ENCODE measurements around the gene SEC63.
"Not testable (repeated sequence)": the region's sequence is repeated elsewhere in the genome, so short reads cannot be mapped to it uniquely, and the experiment has no call there.

The SEC63 gene

DNA sequence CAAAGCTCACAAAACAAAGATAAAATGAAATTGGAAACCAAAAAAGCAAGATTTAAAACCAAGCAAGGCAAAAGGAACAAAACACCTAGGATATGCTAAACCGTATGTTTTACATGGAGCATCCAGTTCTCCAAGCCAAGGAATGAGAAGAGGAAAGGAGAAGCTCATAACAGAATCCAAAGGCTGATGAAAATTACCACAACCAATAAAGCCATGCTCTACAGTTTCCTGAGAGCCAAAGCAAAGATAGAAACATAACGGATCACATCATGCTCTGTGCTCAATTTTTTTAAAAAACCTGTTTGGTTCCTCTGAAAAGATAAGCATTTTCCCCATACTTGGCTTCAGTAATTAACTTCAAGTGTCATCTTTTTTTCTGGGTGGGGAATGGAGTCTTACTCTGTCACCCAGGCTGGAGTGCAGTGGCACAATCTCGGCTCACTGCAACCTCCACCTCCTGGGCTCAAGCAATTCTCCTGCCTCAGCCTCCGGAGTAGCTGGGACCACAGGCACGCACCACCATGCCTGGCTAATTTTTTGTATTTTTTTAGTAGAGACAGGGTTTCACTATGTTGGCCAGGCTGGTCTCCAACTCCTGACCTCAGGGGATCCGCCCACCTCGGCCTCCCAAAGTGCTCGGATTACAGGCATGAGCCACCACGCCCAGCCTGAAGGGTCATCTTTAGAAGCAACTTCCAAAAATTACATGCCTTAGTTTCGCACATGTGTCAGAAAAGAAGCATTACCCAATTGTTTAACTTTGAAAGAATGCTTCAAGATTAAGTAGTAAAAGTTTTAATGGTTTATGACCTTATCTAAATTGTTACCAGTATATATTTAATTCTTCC is 31.1 kb downstream of the SEC63 start:
- DNase-seq = not testable (repeated sequence)

DNA sequence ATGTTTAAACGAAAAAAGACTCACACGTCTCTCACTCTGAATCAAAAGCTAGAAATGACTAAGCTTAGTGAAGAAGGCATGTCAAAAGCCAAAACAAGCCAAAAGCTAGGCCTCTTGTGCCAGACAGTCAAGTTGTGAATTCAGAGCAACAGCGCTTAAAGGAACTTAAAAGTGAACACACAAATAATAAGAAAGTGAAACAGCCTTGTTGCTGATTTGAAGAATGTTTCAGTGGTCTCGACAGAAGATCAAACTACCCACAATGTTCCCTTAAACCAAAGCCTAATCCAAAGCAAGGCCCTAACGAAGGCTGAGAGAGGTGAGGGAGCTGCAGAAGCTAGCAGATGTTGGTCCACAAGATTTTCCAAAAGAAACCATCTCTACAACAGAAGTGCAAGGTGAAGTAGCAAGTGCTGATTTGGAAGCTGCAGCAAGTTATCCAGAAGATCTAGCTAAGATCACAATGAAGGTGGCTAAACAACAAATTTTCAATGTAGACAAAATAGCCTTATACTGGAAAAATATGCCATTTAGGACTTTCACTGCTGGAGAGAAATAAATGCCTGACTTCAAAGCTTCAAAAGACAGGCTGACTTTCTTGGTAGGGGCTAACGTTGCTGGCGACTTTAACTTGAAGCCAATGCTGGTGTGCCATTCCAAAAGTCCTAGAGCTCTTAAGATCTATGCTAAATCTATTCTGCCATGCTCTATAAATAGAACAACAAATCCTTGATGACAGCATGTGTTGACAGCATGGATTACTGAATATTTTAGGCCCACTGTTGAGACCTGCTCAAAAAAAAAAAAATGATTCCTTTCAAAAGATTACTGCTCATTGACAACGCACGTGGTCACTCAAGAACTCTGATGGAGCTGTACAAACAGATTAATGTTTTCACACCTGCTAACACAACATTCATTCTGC is 40.3 kb downstream of the SEC63 start:
- no peak for DNase-seq

GRCh38 chr6:107916961-107917360 is 41.0 kb downstream of the SEC63 start:
- not testable (repeated sequence) for DNase-seq

DNA sequence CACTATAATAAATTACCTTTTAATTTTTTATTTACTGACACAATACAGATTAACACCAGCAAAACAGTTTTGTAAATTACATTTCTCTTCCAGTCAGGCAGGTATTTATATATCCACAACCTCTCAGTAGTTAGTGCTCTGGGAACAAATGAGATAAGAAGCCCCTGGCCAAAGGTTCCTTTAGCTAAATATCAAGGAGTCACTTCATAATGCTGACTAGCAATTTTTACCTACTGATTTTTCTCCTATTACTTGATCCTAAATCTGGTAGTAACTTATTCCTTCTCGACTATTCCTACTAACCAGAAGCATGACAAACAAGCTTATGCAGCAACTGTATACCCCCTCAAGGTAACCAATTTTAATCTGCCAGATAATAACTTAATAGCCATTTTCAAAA is 46.3 kb downstream of the SEC63 start:
- no peak for DNase-seq

- DNase-seq = peak in 1 of 2 donors; percentile 64
These were observed 63.1 kb downstream of the SEC63 start for GRCh38 chr6:107894809-107895396.

- not testable (repeated sequence) for DNase-seq
These were observed 67.6 kb downstream of the SEC63 start for GRCh38 chr6:107890431-107890830.

DNA sequence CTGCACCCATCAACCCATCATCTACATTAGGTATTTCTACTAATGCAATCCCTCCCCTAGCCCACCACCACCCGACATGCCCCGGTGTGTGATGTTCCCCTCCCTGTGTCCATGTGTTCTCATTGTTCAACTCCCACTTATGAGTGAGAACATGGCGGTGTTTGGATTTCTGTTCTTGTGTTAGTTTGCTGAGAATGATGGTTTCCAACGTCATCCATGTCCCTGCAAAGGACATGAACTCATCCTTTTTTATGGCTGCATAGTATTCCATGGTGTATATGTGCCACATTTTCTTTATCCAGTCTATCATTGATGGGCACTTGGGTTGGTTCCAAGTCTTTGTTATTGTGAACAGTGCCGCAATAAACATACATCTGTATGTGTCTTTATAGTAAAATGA is 72.1 kb downstream of the SEC63 start:
- not testable (repeated sequence) for DNase-seq

GRCh38 chr6:107879941-107880340 is 78.1 kb downstream of the SEC63 start:
- no peak for DNase-seq

DNA sequence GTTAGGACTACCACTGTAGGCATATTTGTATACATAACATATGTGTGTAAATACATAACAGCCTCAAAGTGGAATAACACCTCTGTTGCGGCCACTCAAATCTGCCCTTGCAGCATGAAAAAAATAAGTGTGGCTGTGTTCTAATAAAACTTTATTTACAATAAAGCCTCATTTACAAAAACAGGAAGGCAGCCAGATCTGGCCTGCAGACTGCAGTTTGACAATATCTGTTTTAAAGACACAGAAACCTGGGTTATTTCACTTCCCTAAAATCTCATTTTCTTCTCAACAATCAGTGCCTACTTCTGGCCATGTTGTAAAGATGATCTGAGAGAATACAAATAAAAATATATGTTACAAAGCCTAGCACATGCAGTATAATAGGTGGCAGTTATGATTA is 80.0 kb downstream of the SEC63 start:
- DNase-seq = no peak

- no peak for DNase-seq
These were observed 86.0 kb downstream of the SEC63 start for GRCh38 chr6:107871976-107872375.

GRCh38 chr6:107871512-107871911 is 86.5 kb downstream of the SEC63 start:
- not testable (repeated sequence) for DNase-seq

- no peak for DNase-seq
These were observed 87.0 kb downstream of the SEC63 start for GRCh38 chr6:107871016-107871415.

DNA sequence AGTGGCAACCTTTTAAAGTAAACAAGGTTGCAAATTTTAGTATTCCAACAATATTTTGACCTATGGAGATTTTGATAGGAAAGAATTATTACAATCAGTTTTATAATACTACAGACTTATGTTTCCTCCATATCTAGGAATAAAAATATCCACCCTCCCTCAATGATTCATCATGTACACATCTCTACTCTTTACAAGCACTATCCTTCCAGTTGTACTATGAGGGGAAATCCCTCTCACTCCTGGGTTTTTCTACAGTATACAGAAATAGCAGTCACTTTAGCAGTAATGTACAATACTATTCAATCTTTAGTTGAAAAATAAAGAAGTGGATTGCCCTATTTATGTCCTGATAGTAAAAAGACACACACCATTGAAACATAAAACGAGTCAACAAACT is 87.6 kb downstream of the SEC63 start:
- DNase-seq = no peak

- no peak for DNase-seq
These were observed 88.1 kb downstream of the SEC63 start for GRCh38 chr6:107869871-107870270.

DNA sequence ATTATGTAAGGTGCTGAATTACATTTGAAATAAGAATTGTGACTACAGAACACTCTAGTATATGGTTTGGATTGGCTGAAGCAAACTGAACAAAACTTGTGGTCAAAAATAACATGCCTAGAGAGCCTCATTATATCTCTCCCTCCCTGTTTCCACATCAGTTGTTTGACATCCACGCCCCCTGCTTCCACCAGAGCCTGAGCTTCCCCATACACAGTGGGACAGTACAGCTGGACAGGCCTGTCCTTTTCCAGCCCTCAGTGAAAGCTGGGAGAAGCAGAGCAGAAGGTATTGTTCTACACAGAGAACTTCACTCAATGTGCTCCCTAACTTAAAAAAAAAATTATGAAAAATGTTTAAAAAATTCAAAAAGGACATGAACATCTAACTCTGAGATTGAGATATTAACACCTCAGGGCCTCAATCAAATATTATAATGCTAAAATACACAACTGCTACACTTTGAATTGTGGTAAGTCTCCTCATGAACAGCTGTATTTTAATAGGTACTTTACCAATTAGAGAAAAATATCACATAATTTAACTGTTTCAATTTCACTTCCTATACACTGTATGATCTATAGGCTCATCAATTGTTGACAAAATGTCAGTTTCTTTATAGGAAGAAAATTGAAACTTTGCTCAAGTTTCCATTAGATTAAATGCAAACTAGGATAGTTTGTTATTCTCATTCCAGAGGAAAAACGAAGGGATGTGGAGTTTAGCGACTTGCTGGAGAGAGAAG is 89.0 kb downstream of the SEC63 start:
- no peak for DNase-seq

- DNase-seq = no peak
These were observed 90.7 kb downstream of the SEC63 start for GRCh38 chr6:107867302-107867615.

DNA sequence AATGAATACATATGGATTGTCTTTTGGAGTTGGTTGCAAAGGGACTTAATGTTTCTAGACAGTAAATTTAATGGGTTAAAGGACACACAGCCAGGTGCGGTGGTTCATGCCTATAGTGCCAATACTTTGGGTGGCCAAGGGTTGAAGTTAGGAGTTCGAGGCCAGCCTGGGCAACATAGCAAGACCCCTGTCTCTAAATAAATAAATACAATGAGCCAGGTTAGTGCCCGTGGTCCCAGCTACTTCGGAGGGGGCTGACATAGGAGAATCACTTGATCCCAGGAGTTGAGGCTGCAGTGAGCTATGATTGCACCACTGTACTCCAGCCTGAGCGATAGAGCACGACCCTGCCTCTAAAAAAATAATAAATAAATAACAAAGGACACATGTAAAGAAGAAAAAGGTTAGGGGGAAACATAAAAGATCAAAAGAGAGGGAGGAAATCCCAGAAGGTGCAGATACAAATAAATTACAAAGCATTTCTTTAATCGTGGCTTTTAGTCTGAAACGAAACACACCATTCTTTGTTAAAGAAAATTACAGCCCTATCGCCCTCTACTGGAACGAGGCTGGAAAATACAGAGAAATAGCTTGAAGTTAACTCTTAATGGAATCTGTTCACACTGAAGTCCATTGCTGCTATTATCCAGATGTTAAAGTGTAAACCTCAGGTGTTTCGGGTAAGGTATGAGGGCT is 91.3 kb downstream of the SEC63 start:
- peak in 1 of 2 donors; percentile 64 for DNase-seq

DNA sequence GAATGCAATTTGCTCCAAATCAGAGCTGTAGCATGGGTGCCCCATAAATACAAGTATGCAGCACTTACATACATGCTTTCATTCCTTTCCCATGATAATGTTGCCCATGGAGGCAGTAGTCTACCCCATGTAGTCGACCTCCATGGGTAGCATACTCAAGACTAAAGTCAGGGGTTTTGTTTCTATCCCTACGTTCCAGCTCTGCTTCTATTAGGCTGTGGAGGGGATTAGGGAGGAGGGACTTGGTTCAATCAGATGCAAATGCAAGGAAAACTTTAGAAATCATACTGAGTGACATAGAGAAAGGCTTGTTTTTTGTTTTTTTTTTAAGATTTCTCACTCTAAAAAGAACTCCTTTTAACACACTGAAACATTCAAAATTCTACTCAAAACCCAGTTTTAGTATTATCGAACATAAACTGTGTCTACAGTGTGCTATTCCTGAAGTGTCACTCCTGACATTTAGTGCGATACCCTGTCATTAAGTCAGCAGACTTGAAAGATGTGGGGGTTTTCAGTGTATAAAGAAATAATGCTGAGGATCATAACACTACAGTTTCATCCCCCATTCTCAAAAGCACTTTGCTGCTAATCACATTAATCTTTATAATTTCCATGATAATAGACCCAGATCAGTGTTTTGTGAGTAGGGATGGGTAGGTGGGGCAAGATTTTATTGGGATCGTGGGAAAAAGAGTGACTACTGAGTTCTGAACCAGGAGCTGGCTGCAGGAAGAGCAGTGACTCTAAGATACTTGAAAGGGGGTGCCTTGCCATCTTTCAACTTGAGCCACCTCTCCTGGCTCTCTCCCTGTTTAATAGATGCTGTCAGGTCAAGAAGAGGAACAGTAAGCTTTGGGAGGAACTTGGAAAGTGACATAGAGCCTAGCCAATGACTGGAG is 93.5 kb downstream of the SEC63 start:
- no peak for DNase-seq

DNA sequence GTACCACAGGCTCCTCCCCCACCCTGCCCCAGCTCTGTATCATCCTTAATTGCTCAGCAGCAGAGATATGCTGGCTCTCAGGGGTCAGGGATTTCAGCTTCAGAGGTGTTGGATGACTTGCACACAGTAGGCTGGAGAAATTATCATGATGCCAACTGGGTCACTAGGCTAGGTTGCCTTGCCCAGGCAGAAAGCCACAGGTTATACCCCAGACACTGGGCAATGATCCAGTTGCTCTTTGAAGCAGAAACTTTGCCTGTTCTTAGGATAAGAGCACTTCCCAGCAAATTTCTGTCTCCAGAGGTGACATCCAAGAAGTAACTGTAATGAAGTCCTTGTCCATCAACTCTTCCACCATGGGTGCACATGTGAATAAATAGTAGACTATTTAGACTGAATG is 95.6 kb downstream of the SEC63 start:
- DNase-seq = no peak

DNA sequence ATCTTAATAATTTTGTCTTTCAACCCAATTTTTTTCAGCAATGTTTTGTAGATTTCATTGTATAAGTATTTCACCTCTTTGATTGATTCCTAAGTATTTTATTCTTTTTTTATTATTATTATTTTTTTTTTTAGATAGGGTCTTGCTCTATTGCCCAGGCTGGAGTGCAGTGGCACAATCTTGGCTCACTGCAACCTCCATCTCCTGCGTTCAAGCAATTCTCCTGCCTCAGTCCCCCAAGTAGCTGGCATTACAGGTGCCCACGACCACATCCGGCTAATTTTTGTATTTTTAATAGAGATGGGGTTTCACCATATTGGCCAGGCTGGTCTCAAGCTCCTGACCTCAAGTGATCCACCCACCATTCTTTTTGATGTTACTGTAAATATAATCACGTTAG is 97.0 kb downstream of the SEC63 start:
- not testable (repeated sequence) for DNase-seq

GRCh38 chr6:107860144-107860543 is 97.9 kb downstream of the SEC63 start:
- not testable (repeated sequence) for DNase-seq

All from CD4-positive, alpha-beta T cell treated with Interleukin-1 beta for 1 hour (primary cell).